CD4-positive, alpha-beta T cell treated with Interleukin-1 beta for 1 hour (primary cell): ENCODE results near the gene POU3F4.
A peak's percentile ranks its signal among the peaks of the same experiment; 100 is the strongest.

ENCODE experiments used
- DNase-seq, 2 donors: peaks; one replicate each; pipeline ENCODE4 v3.0.0-alpha.2; 2020 to 2022

Gene POU3F4

DNA sequence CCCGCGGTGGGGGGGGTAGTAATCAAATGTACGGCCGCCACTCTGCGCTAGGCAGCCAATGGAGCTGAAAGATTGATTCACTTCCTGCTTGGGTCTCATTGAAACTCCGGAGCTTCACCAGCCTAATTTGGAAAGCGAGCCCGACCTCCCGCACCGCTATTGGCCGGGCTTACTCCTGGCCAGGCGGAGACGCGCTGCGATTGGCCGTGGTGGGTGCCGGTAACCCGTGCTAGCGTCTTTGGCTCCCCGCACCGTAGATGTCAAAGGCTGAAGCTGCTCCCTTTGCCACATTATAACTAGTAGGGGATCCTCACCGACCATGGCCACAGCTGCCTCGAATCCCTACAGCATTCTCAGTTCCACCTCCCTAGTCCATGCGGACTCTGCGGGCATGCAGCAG, at the start of gene POU3F4:
Gene POU3F4, plus strand, starts transcription at position 285 of the 400 bp plus-strand sequence. Its CDS starts 35 bp downstream, at position 320.
- DNase-seq = no peak

DNA sequence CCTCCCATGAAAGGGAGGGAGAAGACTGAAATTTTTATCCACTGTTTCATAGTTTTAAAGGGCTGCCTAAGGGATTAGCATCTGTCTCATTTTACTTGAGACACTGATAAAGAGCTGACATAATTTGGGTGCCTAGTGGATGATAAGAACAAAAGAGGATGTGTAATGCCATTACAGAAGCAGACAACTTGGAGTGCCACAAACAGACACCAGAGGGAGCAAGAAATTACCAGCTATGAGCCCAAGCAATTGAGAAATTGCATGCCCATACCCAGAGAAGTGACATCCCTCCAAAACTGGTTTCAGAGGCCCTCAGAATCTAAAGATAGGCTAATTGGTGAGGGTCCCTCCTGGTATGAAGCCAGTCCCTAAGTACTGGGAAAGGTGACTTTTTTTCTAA, 38.5 kb upstream of the POU3F4 start:
- DNase-seq = peak in 1 of 2 donors; percentile 2

DNA sequence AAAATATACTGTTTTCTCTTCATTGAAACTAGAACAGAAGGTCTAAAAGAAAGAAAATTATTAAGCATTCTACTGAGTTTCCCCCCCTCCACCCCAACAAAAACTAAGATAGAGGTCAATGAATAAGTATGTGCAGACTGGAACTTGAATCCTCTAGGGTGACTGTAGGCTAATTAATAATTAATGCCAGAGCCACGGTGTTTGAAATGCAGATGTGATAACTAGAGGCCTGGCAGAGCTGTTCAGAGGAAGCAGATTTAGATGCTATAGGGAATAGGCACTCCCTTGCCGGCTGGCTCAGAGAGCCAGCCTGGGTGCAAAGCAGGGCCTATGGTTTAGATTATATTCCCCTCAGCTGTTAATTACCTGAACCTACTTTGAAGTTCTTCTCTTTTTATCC, 12.2 kb upstream of the POU3F4 start:
- DNase-seq = no peak

DNA sequence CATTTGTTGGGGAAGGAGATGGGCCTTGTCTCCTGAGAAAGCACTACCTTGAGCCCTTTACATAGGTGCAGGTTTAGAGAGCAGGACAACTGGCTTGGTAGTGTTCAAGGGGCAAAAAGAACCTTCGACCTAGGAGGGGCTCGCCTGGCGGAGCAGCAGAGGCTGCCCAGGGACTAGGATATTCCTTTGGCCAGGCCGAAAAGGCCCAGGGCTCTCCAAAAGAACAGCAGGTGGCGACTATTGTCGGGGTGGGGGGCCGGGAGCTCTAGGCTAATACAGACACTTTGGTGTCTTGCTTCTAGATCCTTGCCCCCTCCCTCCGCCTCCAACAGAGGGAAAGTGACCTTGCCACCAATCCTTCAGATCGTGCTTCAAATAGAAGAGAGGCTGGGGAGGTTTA, 7.1 kb upstream of the POU3F4 start:
- DNase-seq = no peak

DNA sequence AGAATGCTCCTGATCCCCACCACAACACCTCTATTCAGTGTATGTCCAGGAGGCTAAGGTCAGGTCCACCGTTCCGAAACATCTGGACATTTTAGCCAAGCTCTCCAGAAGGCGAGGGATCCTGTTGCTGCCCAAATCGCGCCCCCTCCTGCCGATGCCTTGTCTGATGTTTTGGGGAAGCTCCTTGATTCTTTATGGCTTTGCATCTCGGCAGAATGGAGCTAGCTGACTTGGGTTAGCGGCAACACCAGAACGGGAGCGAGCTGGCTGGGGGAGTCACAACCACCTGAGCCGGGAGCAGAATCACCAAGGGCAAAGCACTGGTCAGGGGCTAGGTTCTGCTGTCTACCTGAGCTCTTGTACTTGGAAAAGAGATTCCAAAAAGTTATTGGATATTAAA, 6.6 kb upstream of the POU3F4 start:
- DNase-seq = no peak

DNA sequence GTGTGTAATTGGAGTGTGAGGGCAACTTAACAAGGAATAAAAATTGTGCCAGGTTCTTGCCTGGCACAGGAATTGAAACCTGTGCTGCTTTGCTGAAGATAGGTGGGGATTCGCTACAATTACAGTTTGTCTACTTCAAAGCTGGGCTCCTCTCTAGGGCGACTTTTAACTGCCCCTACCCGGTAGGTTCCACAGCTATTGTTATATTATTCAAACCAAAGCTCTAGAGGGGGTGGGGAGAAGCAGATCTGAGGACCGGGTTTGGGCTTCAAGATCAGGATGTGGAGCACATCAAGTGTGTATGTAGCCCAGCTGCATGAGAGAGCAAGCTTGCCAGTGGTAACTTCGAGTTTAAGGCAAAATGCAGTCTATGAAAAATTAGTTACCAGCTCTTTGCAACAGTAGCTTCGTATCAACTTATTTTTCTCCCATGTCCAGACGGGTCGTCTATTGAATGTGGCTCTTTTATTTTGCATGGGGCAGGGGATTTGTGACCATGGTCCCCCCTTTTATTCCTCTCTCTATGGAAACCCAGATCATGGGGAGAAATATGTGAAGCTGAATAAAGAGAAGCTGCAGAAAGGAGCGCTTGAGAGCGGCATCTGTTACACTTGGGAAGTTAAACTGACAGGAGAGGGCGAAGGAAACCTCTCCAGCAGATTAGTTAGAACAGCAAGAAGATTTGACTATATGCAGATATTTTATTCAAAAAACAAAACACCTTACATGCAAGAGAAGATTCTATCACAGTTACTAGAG, 3.2 kb upstream of the POU3F4 start:
- no peak for DNase-seq

DNA sequence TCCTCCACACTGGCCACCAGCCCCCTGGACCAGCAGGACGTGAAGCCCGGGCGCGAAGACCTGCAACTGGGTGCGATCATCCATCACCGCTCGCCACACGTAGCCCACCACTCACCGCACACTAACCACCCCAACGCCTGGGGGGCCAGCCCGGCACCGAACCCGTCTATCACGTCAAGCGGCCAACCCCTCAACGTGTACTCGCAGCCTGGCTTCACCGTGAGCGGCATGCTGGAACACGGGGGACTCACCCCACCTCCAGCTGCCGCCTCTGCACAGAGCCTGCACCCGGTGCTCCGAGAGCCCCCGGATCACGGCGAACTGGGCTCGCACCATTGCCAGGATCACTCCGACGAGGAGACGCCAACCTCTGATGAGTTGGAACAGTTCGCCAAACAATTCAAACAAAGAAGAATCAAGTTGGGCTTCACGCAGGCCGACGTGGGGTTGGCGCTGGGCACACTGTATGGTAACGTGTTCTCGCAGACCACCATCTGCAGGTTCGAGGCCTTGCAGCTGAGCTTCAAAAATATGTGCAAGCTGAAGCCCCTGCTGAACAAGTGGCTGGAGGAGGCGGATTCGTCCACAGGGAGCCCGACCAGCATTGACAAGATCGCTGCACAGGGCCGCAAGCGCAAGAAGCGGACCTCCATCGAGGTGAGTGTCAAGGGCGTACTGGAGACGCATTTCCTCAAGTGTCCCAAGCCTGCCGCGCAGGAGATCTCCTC, 600 bp downstream of the POU3F4 start:
- DNase-seq = no peak

DNA sequence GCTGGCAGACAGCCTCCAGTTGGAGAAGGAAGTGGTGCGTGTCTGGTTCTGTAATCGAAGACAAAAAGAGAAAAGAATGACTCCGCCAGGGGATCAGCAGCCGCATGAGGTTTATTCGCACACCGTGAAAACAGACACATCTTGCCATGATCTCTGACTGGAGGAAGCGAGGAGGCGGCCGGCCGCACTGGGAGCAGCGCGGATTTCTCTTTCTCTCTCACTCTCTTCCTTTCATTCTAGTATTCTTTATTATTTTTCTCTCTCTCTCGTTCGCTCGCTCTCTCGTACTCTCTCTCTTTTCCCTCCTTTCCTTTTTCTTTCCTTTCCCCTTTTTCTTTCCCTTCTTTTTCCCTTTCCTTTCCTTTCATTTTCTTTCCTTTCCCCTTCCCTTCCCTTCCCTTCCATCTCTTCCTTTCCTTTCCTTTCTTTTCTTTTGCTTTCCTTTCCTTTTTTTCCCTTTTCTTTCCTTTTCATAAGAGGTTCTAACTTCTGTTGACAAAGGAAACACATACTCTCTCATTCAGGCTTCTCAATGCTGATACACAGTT, 1.2 kb downstream of the POU3F4 start:
- no peak for DNase-seq

DNA sequence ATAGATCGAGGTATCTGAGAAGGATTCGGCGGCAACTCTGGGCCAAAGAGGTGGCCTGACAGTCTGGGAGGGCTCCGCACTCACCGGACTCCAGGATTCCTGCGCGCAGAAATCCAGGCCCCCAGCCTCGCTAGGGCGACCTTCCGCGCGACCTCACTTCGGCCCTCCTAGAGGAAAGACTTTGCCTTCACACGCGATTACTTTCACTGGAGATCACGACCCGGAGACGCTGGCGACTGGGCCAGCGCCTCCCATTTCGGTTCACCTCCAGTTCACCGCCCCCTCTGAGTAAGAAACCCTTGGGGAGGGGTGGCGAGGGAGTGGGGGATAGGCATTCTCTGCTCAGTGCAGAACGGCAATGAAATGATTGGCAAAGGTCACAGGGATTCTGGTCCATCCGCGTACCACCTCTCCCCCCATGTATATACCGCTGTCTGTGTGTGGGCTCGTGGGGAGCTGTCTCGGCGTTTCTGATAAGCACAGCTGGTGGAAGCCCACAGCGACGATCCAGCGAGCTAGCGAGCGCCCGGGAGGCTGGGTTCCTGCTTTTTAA, 2.5 kb downstream of the POU3F4 start:
- DNase-seq = no peak

DNA sequence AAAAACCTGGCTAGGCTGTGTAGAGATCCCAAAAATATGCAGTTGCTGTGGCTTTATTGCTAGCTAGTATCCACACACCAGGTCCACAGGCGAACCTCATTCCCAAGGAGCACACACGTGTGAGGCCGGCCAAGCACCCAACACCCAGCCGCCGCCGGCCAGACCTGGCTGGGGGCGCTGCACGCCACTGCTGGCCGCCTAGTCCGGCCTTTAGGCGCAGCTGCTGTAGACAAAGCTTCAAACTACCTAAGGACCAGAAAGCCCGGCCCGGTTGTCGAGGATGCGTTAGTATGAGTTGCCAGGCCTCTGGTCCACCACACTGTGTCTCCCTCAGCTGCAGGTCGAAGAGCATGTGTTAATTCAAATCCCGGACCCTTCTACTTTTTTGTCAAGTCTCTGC, 3.1 kb downstream of the POU3F4 start:
- DNase-seq = no peak

DNA sequence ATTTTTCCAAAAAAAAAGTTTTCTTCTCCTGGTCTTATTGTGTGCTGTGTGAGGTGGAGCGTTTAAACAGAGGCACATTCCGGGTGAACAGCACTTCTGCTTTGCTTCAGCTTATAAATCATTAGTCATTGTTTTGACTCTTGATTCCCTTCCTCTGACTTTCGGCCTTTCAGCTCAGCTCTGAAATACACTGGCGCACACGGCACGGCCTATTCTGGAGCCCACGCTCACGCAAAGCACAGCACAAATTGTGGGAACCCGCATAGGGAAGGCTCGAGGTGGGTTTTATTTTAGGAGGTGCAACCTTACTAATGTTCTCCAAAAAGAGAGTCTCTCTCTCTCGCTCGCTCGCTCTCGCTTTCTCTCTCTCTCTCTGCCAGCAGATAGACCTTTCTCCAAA, 4.0 kb downstream of the POU3F4 start:
- no peak for DNase-seq

DNA sequence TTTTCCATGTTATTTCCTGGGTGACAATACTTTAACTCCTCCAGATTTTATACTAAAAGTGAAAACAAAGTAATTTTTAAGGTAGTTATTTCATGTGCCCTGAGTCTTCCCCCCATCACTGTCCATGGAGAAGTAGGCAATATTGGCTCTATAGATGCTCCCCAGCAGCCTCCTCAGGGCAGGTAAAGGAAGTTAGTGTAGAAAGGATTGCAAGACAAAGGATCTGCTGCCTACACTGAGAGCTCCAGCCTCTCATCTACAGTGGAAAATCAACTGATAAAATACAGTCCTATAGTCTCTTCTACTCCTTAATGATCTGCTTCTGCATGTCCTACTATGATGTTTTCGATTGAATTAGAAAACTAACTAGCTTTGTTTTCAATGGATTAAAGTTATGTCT, 8.5 kb downstream of the POU3F4 start:
- no peak for DNase-seq

DNA sequence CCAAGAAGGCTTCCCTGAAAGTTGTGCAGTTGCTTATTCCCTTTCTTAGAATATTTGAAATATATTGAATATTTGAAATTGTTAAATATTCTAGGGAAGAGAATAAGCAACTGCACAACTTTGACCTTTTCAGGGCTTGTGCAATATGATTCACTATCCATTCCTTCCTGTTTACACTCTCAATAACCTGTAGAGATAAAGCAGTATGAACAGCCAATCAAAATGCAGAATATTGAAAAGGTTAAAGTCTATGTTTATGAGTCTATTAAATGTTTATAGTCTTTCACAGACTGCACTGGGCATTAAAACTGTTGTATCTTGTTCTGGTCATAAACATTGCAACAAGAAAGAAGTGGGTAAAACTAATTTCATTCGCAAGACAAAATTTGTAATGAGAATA, 13.8 kb downstream of the POU3F4 start:
- DNase-seq = no peak

DNA sequence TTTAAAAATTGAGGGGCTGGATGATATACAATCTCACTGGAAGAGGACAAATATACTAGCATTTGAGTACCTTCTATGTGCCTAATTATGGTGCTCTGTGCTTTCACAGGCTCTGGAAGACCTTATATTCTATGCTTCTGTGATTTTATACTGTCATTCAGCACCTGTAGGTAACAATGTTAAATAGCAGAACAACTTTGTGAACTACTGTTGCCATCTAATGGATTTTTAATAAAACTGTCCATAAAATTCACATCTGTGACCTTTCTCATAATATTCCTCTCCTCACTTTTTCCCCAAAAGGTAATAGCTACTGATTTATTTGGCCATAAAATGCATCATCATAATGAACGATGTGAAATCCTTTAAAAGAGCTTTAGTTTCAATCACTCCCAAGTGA, 21.9 kb downstream of the POU3F4 start:
- no peak for DNase-seq

DNA sequence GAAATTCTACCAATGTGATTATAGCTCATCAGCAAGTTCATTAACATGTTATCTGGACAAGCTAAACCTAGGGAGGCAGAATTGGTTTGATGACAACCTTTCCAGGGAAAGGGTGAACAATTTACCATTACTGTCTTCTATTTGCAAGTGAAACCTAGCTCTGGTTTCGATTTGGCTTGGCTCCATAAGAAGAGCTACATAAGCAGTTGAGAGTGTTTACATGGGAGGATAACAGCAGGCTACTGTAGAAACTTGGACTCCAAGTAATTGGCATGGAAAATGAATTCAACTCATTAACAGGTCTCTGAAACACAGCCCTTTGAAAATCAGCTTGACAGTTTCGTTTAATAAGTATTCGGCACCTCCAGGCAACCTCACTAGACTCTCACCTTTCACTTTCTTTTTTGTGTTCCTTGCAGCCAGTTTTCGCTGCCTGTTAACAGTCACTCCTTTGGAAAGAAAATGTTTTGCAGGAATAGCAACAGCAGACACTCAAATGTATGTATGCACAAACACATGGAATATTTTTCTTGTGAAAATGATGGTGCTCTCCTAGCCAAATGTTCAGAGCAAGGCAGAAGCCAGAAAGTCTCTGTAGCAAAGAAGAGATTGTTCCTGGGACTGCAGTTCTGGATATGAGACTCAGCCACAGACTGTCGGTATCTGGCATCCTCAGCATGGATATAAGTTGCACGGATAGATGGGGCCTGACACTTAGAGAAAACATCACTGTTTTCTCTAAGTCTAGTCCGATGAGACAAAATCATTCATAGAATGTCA, 27.5 kb downstream of the POU3F4 start:
- peak in 1 of 2 donors; percentile 0 for DNase-seq
